ENCODE measurements around the gene OBSL1.

The OBSL1 gene

GRCh38 chr2:219567131-219567530 is 4.2 kb downstream of the OBSL1 start:
- TF ChIP-seq TCF12 (IDR thresholded peaks at IDR 0.05; ENCODE audit: low read depth): no peak
- TF ChIP-seq, protein P1, sequence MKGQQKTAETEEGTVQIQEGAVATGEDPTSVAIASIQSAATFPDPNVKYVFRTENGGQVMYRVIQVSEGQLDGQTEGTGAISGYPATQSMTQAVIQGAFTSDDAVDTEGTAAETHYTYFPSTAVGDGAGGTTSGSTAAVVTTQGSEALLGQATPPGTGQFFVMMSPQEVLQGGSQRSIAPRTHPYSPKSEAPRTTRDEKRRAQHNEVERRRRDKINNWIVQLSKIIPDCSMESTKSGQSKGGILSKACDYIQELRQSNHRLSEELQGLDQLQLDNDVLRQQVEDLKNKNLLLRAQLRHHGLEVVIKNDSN (IDR thresholded peaks at IDR 0.05): no peak
- no peak for TF ChIP-seq TEAD4 (IDR thresholded peaks at IDR 0.05)
- no peak for TF ChIP-seq YY1 (IDR thresholded peaks at IDR 0.05; ENCODE audit: low read depth)
- no peak for TF ChIP-seq TAF1 (IDR thresholded peaks at IDR 0.05; ENCODE audit: low read depth)
- TF ChIP-seq RAD21 (IDR thresholded peaks at IDR 0.05; ENCODE audit: low read depth): no peak

- TF ChIP-seq NFIC (IDR thresholded peaks at IDR 0.05): no peak
- no peak for TF ChIP-seq EGR1 (IDR thresholded peaks at IDR 0.05)
- TF ChIP-seq YY1 (IDR thresholded peaks at IDR 0.05; ENCODE audit: low read depth): no peak
- TF ChIP-seq, protein P1 (IDR thresholded peaks at IDR 0.05): no peak
- TF ChIP-seq ZBTB7A (IDR thresholded peaks at IDR 0.05; ENCODE audit: low read depth): no peak
- no peak for TF ChIP-seq TCF12 (IDR thresholded peaks at IDR 0.05; ENCODE audit: low read depth)
- TF ChIP-seq RAD21 (IDR thresholded peaks at IDR 0.05; ENCODE audit: low read depth): no peak
- no peak for TF ChIP-seq MAX (IDR thresholded peaks at IDR 0.05)
- no peak for TF ChIP-seq TAF1 (IDR thresholded peaks at IDR 0.05; ENCODE audit: low read depth)
Observed at GRCh38 chr2:219566640-219567039, 4.7 kb downstream of the OBSL1 start.

GRCh38 chr2:219565130-219566080 is 5.9 kb downstream of the OBSL1 start:
- TF ChIP-seq CEBPB (IDR thresholded peaks at IDR 0.05) (no peak), ZBTB7A (IDR thresholded peaks at IDR 0.05; ENCODE audit: low read depth) (no peak), CREB1 (IDR thresholded peaks at IDR 0.05; ENCODE audit: low read depth) (no peak), TEAD4 (IDR thresholded peaks at IDR 0.05) (no peak), YY1 (IDR thresholded peaks at IDR 0.05; ENCODE audit: low read depth) (no peak)
- TF ChIP-seq, protein P1 (IDR thresholded peaks at IDR 0.05): no peak

GRCh38 chr2:219563271-219563928 is 7.9 kb downstream of the OBSL1 start:
- TF ChIP-seq REST (IDR thresholded peaks at IDR 0.05; ENCODE audit: low read depth) (no peak), ZBTB7A (IDR thresholded peaks at IDR 0.05; ENCODE audit: low read depth) (no peak), CREB1 (IDR thresholded peaks at IDR 0.05; ENCODE audit: low read depth) (no peak)

DNA sequence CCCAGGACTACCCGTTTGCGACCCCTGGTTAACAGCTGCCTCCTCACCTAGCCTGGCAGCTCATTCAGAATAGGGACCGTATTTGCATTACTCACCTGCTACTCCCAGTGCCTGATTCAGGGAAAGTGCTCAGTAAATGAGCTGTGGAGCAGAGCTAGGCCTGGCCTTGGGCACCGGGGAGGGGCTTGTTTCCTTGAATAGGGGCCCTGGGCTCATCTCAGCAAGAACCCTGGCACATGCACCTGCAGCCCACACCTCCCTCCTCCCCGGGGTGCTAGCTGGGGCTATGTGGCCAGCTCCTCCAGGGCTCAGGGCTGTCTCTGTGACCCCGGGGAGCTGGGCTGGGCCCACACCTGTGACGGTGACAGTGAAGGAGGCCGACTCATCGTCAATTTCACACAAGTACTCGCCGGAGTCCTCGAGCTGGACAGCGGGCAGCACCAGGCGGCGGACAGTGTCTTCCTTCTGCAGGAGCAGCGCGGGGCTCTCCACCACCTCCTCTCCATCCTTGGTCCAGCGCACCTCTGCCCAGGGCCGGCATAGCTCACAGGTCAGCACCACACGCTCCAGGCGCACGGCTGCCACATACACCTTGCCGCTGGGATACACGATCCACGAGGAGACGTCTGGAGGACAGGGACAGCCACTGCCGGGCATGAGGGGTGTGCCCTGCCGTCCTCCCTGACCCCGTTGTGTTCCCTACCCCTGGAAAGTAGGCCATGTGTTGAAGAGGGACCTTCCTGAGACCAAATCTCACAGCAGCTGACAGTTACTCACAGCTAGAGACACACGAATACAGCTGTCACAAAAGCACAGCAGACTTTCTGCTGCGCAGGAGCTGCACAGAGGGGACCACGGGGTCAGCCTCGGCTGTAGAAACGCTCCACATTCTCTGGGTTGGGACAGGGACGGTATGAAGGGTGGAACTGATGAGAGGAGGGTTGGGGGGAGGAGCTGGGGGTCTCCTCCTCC is 9.0 kb downstream of the OBSL1 start:
- TF ChIP-seq REST (IDR thresholded peaks at IDR 0.05; ENCODE audit: low read depth) (peak; percentile 33; the same call in 1 of the 2 replicates), TCF12 (IDR thresholded peaks at IDR 0.05; ENCODE audit: low read depth) (no peak)
